ENCODE measurements around the gene TLR9. TPM values are rescaled to one million over a fixed set of nuclear protein-coding genes. Genes with fewer than 3 reads are reported as not detected.

TLR9 gene
- total and polyA plus RNA-seq, 12 donors: 0.06 to 0.46 (median 0.28) TPM; not detected in 3

GRCh38 chr3:52259448-52259847, 34.0 kb upstream of the TLR9 start:
- intact Hi-C loops (cut with DNase I): no loop called here
- no peak for ATAC-seq
- Histone ChIP-seq H3K9me3 (no peaks in the 10 kb centered on the region), H3K27me3 (no peaks in the 10 kb centered on the region), H3K27ac (no peak overlapping the region), H3K4me3 (no peak overlapping the region), H3K36me3 (peaks cover 16 to 100% (median 93%) of the 10 kb centered on the region in 9 donors), H3K4me1 (peaks cover 0 to 37% (median 0%) of the 10 kb centered on the region in 9 donors)
- no peak for TF ChIP-seq CTCF (IDR thresholded peaks at IDR 0.05)
- 86 to 89% methylated on average over 4 of the region's 4 CpGs for WGBS, 2 donors
- no peak for DNase-seq

- intact Hi-C loops (cut with DNase I): no loop called here
- H3K27ac ChIP-seq: peak overlapping the region in 1 of 10 donors; percentile 8
- no peak for DNase-seq
- H3K9me3 ChIP-seq: no peaks in the 10 kb centered on the region
- peaks cover 16 to 100% (median 93%) of the 10 kb centered on the region in 9 donors for H3K36me3 ChIP-seq
- WGBS, 2 donors: 73 to 85% methylated on average over 1 of the region's 1 CpG
- H3K4me3 ChIP-seq: no peak overlapping the region
- H3K4me1 ChIP-seq: peaks cover 0 to 39% (median 0%) of the 10 kb centered on the region in 9 donors
- no peak for TF ChIP-seq CTCF (IDR thresholded peaks at IDR 0.05)
- H3K27me3 ChIP-seq: no peaks in the 10 kb centered on the region
- no peak for ATAC-seq
Observed at GRCh38 chr3:52259035-52259434, 33.6 kb upstream of the TLR9 start.

GRCh38 chr3:52257911-52258310, 32.5 kb upstream of the TLR9 start:
- Histone ChIP-seq H3K4me1 (peaks cover 0 to 41% (median 0%) of the 10 kb centered on the region in 9 donors), H3K9me3 (no peaks in the 10 kb centered on the region), H3K27me3 (no peaks in the 10 kb centered on the region), H3K36me3 (peaks cover 11 to 100% (median 93%) of the 10 kb centered on the region in 9 donors), H3K4me3 (no peak overlapping the region), H3K27ac (no peak overlapping the region)
- TF ChIP-seq CTCF (IDR thresholded peaks at IDR 0.05): no peak
- WGBS, 2 donors: 86 to 90% methylated on average over 4 of the region's 4 CpGs
- intact Hi-C loops (cut with DNase I): no loop called here
- DNase-seq (no peak), ATAC-seq (no peak)

GRCh38 chr3:52256622-52257021, 31.2 kb upstream of the TLR9 start:
- Histone ChIP-seq H3K4me1 (peaks cover 0 to 44% (median 0%) of the 10 kb centered on the region in 9 donors), H3K27ac (peak overlapping the region in 1 of 10 donors; percentile 3), H3K4me3 (no peak overlapping the region), H3K36me3 (peaks cover 11 to 100% (median 81%) of the 10 kb centered on the region in 9 donors), H3K9me3 (no peaks in the 10 kb centered on the region), H3K27me3 (no peaks in the 10 kb centered on the region)
- intact Hi-C loops (cut with DNase I): no loop called here
- WGBS, 2 donors: 82 to 89% methylated on average over 4 of the region's 4 CpGs
- ATAC-seq (no peak), DNase-seq (no peak)
- no peak for TF ChIP-seq CTCF (IDR thresholded peaks at IDR 0.05)
